K562 (cell line): ENCODE measurements around the gene SPATS2L.

Experiments used
- BHLHE40 ChIP-seq: IDR thresholded peaks from 2 replicates; pipeline ENCODE4 v1.6.1; 2011; ENCODE audit warnings: low read length, improper control_type of control experiment
- CEBPB ChIP-seq: fragments of 450-650 bp; IDR thresholded peaks from 2 replicates; pipeline ENCODE4 v1.6.1; 2016; ENCODE audit warnings: missing genetic modification characterization, missing compliant biosample characterization
- CHD2 ChIP-seq: IDR thresholded peaks from 2 replicates; pipeline ENCODE4 v1.6.1; 2011; ENCODE audit warnings: low read depth, low read length
- CTCF ChIP-seq, 3 experiments: IDR thresholded peaks in 2 of 3; conservative IDR thresholded peaks in 1 of 3; 2 replicates each; pipeline ENCODE4 v1.5.1; 2011 to 2012; ENCODE audit warnings: low read length in 3 of 3, mild to moderate bottlenecking in 3 of 3, control low read depth in 2 of 3, improper control_type of control experiment in 1 of 3, inconsistent platforms in 1 of 3, low read depth in 1 of 3, mixed read lengths in 1 of 3, moderate library complexity in 1 of 3; ENCODE audit not compliant: insufficient read depth in 2 of 3
- EZH2 ChIP-seq: IDR thresholded peaks from 2 replicates; pipeline ENCODE4 v1.6.1; 2012; ENCODE audit warnings: low read depth, mild to moderate bottlenecking, inconsistent platforms, low read length, borderline replicate concordance
- FOXJ3 ChIP-seq: sonication (generic); formaldehyde crosslinking; IDR thresholded peaks from 2 replicates; pipeline ENCODE4 v1.4.0; 2020; ENCODE audit warnings: mild to moderate bottlenecking, missing genetic modification reagents
- POLR2AphosphoS5 ChIP-seq: IDR thresholded peaks from 2 replicates; pipeline ENCODE4 v1.6.1; 2011; ENCODE audit warnings: mild to moderate bottlenecking, low read depth, low read length, moderate library complexity; ENCODE audit not compliant: control insufficient read depth, insufficient read depth
- RAD51 ChIP-seq: fragments of 450-650 bp; IDR thresholded peaks from 2 replicates; pipeline ENCODE4 v1.7.1; 2016; ENCODE audit warnings: low read depth, mild to moderate bottlenecking, borderline replicate concordance
- SRSF3 ChIP-seq: fragments of 200-400 bp; formaldehyde crosslinking; IDR thresholded peaks from 2 replicates; pipeline ENCODE4 v1.6.1; 2016; ENCODE audit warnings: mild to moderate bottlenecking, low read length, moderate library complexity; ENCODE audit not compliant: insufficient read depth
- SRSF9 ChIP-seq: fragments of 200-400 bp; formaldehyde crosslinking; IDR thresholded peaks from 2 replicates; pipeline ENCODE4 v1.6.1; 2017; ENCODE audit warnings: low read depth, low read length, borderline replicate concordance
- TBP ChIP-seq: optimal IDR thresholded peaks from 2 replicates; pipeline ENCODE3; 2011; ENCODE audit warnings: low read depth, low read length, improper control_type of control experiment
- TEAD1 ChIP-seq, 2 experiments: fragments of 450-650 bp in 1 of 2; sonication (generic) in 1 of 2; formaldehyde crosslinking; IDR thresholded peaks; 2 replicates each; pipeline versions ENCODE4 v1.4.0 to v1.8.0; 2020 to 2022; ENCODE audit warnings: mild to moderate bottlenecking in 2 of 2, missing genetic modification reagents in 1 of 2
- USF2 ChIP-seq: sonication (generic); formaldehyde crosslinking; IDR thresholded peaks from 2 replicates; pipeline ENCODE4 v1.5.0; 2020; ENCODE audit warnings: missing genetic modification reagents
- TF ChIP-seq, protein P1 (sequence below): fragments of 450-650 bp; IDR thresholded peaks from one replicate; pipeline ENCODE4 v1.6.1; 2018; ENCODE audit warnings: mild to moderate bottlenecking, moderate library complexity; ENCODE audit not compliant: partially characterized antibody

GRCh38 chr2:200352636-200353035, 46.1 kb downstream of the SPATS2L start:
- TF ChIP-seq FOXJ3 (CRISPR knock-in tag) (no peak), SRSF9 (no peak), CEBPB (tag) (no peak), POLR2AphosphoS5 (no peak), TBP (no peak), EZH2 (no peak), USF2 (CRISPR knock-in tag) (no peak), TEAD1 (CRISPR knock-in tag; IDR thresholded peaks at IDR 0.05) (no peak), BHLHE40 (no peak), RAD51 (no peak), SRSF3 (no peak), CHD2 (no peak), CTCF (IDR thresholded peaks at IDR 0.05 in 2 of 3, conservative IDR thresholded peaks at IDR 0.05 in 1 of 3; ENCODE audit: insufficient read depth in 2 of 3, low read depth in 1 of 3, low read length in 3 of 3) (no peak)
- TF ChIP-seq, protein P1, sequence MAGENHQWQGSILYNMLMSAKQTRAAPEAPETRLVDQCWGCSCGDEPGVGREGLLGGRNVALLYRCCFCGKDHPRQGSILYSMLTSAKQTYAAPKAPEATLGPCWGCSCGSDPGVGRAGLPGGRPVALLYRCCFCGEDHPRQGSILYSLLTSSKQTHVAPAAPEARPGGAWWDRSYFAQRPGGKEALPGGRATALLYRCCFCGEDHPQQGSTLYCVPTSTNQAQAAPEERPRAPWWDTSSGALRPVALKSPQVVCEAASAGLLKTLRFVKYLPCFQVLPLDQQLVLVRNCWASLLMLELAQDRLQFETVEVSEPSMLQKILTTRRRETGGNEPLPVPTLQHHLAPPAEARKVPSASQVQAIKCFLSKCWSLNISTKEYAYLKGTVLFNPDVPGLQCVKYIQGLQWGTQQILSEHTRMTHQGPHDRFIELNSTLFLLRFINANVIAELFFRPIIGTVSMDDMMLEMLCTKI = no peak
